CD4-positive, alpha-beta T cell treated with Interleukin-21 for 1 hour (primary cell): ENCODE results near the gene DIP2C.
"Not testable (repeated sequence)": the region's sequence is repeated elsewhere in the genome, so short reads cannot be mapped to it uniquely, and the experiment has no call there.

Experiments used
- DNase-seq: peaks from one replicate; pipeline ENCODE4 v3.0.0-alpha.2; 2020

Gene DIP2C

GRCh38 chr10:654647-654996 is 34.8 kb downstream of the DIP2C start:
- no peak for DNase-seq

DNA sequence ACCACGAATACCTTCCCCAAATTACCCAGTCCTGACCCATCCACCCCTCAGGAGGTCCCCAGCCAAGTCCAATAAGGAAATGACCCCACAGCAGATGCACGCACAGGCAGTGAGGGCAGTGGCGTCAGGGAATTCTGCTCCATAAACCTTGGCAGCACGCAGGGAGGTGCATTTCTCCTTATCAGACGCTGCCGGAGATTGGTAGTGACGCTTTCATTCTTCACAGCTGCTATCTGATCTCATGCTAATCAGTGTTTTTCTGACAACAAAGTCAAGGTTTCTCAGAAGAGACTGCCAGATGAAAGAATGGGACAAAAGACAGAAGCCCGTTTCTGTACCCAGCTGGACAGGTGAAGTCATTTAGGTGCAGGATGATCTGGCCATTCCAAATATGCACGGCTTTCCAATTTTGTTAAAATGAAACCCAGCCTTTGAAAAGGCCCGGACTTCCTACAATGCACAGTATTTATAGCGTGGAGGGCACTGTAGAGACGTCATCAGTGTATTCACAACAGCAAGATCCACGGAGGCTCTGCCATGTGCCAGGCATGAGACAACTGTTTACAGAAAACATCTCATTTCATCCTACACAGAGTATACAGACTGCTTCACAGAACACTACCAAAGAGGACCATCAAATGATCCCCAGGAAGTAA is 35.3 kb downstream of the DIP2C start:
- no peak for DNase-seq

- not testable (repeated sequence) for DNase-seq
Observed at GRCh38 chr10:652832-653459, 36.5 kb downstream of the DIP2C start.

- DNase-seq = no peak
Observed at GRCh38 chr10:652233-652632, 37.2 kb downstream of the DIP2C start.

- no peak for DNase-seq
Observed at GRCh38 chr10:651692-652091, 37.8 kb downstream of the DIP2C start.

DNA sequence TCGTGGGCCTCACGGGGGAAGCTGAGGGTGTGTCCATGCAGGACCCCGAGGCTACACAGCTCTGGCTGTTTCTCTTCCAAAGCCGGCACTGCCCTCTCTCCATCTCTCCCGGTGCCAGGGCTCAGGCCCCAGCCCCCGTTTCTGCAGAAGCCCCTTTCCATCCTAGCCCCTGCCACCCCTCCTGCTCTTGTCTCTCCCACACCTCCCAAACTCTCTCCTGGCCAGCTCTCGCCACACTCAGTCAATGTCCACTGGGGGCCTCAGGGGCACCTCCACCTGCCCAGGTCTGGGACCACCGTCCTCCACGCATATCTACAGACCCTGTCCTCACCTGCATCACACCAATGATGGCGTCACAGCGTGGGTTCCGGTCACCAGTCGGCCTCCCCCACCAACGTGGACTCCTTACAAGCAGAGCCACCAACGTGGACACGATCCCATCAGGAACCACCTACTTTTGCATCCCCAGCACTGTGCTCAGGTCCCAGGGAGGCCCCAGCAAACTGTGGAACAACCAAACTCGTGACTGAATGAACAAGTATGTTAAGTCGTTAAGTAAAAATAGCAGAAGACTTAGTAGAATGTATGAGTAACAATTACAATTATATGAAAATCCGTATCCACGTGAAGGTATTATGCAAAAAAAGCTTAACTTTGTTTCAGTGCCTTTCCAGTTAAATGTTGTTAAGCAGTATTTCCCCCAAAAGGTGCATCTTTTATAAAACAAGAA is 38.4 kb downstream of the DIP2C start:
- no peak for DNase-seq

DNA sequence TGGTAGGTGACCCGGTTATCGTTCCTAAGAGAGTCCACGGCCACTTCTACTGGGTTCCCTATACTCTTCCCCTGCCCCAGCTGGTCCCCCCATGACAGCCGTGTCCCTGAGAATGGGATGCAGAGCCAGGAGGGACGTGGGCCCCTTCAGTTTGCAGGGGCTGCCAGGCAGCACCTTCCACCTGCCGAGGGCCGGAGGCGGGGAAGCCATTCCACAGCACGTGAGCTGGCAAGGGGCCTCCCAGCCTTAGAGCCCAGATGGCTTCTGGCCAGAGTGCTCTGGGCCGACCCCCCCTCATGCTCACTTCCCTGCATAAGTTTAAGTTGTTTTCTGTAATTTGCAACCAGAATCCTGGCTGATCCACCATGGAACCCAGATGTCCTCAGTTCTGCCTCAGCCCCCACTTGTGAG is 39.0 kb downstream of the DIP2C start:
- no peak for DNase-seq

GRCh38 chr10:649798-650440 is 39.5 kb downstream of the DIP2C start:
- no peak for DNase-seq

GRCh38 chr10:649445-649797 is 40.0 kb downstream of the DIP2C start:
- DNase-seq = no peak

DNA sequence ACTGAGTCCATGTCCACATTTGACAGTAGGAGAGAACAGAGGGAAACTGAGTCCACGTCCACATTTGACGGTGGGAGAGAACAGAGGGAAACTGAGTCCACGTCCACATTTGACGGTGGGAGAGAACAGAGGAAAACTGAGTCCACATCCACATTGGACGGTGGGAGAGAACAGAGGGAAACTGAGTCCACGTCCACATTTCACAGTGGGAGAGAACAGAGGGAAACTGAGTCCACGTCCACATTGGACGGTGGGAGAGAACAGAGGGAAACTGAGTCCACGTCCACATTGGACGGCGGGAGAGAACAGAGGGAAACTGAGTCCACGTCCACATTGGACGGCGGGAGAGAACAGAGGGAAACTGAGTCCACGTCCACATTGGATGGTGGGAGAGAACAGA is 42.4 kb downstream of the DIP2C start:
- DNase-seq = not testable (repeated sequence)

GRCh38 chr10:646118-646524 is 43.3 kb downstream of the DIP2C start:
- DNase-seq = no peak

DNA sequence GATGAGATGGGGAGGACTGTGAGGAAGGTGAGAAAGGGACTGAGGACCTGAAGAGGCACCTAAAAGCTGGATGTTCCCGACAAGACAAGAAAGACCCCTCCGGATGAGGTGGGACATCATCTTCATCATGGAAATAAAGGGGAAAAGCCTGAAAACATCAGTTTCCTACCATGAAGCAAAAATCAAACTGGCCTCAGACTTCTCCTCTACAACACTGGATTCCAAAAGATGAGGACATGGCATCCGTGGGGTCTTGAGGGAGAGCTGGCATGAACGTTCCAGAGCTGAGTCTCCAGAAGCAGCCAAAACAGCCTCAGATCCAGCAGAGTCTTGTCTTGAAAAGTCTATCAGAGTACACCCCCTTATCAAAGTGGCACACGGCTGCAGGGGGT is 44.5 kb downstream of the DIP2C start:
- DNase-seq = no peak

DNA sequence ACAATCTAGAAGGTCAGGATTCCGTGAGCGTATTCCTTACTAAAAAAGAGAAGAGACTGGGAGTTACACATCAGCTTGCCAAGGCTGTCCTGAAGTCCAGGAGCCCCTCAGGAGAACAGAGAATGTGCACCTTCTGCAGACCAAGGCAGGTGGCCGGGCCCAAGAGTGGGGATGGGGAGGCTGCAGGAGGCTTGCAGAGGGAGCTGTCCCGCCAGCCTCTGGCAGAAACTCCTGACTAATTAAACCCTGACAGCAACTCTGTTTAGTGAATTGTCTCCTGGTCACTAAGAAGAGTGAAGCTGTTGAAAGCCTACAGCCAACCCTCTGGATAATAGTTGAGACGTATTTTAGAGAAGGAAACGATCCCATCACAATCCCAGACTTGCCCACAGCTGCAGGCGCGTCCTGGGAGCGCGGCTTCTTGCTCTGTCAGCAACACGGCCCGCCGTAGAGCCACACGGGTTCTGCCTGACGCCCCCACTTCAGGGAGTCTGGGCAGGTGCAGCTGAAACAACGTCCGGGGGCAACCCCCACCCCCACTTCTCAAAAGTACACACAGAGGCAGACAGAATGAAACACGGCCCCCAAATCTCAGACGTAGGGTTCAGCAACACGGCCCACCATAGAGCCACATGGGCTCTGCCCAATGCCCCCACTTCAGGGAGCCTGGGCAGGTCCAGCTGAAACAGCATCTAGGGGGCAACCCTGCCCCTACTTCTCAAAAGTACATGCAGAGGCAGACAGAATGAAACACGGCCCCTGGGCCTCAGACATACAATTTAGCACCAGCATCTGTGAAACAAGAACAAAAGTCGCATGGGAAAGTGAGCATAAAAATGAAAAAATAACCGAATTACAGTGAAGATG is 45.2 kb downstream of the DIP2C start:
- DNase-seq = no peak

- no peak for DNase-seq
Observed at GRCh38 chr10:642186-642890, 47.1 kb downstream of the DIP2C start.

- DNase-seq = no peak
Observed at GRCh38 chr10:641149-642010, 48.1 kb downstream of the DIP2C start.

DNA sequence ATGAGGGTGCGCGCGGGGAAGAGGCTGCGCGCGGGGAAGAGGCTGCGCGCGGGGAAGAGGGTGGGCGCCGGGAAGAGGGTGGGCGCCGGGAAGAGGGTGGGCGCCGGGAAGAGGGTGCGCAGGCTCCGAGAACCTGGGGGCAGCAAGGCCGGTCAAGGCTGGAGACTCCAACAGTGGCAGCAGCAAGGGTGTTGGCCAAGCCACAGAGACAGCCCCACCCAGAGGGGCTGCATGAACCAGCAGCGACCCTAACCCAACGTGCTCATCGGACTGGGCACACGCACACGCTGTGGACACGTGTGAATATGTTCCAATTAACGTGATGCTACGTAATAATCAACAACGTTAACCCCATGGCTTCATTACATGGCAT is 48.8 kb downstream of the DIP2C start:
- no peak for DNase-seq

GRCh38 chr10:639751-640672 is 49.5 kb downstream of the DIP2C start:
- no peak for DNase-seq

- DNase-seq = no peak
Observed at GRCh38 chr10:639001-639750, 50.3 kb downstream of the DIP2C start.

DNA sequence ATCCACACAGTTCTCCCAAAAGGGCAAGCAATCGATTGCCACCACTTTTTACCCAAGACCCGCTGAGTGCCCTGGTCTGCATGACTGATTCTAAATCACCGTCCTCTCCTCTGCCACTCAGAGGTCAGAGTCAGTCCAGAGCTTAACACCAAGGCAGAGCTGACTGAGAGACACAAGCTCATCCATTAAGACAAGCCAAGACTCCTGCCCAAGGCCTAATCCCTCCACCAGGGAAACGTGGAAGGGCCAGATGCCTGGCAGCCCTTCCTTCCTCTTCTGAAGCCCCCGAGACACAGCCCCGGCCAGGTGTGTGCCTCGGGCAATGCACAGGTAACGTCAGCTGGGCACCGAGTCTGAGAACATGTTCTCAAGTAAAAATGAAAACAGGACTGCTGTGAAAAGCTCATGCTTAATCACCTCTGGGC is 51.7 kb downstream of the DIP2C start:
- DNase-seq = no peak
